D721Med (cell line): ENCODE results near the gene AURKA.

Experiments used
- DNase-seq: peaks from one replicate; pipeline ENCODE4 v3.0.0; 2011; ENCODE audit warnings: low spot score; ENCODE audit not compliant: insufficient read length
- FAIRE-seq: peaks from 2 replicates; lab custom pipeline; 2011; peaks lifted over from hg19 to GRCh38; lab: Jason Lieb, UNC
- CTCF ChIP-seq: IDR thresholded peaks from 2 replicates; pipeline ENCODE4 v1.5.1; 2012; ENCODE audit warnings: mild to moderate bottlenecking, control low read depth; ENCODE audit not compliant: insufficient read depth; ENCODE audit errors: missing control alignments

Gene AURKA

GRCh38 chr20:56371977-56372376 is 20.0 kb downstream of the AURKA start:
- TF ChIP-seq CTCF = no peak
- DNase-seq = no peak
- FAIRE-seq = no peak

GRCh38 chr20:56369179-56369578 is 22.8 kb downstream of the AURKA start:
- DNase-seq (no peak), FAIRE-seq (no peak)
- no peak for TF ChIP-seq CTCF

- DNase-seq = no peak
- no peak for FAIRE-seq
- no peak for TF ChIP-seq CTCF
Measured at GRCh38 chr20:56368351-56369134, 23.5 kb downstream of the AURKA start.

GRCh38 chr20:56363491-56363890 is 28.5 kb downstream of the AURKA start:
- DNase-seq (no peak), FAIRE-seq (no peak)
- no peak for TF ChIP-seq CTCF

GRCh38 chr20:56362833-56363413 is 29.1 kb downstream of the AURKA start:
- DNase-seq (no peak), FAIRE-seq (no peak)
- TF ChIP-seq CTCF = no peak

GRCh38 chr20:56361900-56362299 is 30.1 kb downstream of the AURKA start:
- no peak for TF ChIP-seq CTCF
- FAIRE-seq (no peak), DNase-seq (no peak)

GRCh38 chr20:56360908-56361205 is 31.2 kb downstream of the AURKA start:
- FAIRE-seq (no peak), DNase-seq (no peak)
- no peak for TF ChIP-seq CTCF
